ENCODE measurements around the gene GPR160. TPM values are rescaled to one million over a fixed set of nuclear protein-coding genes. Genes with fewer than 3 reads are reported as not detected.

The GPR160 gene
- total and polyA plus RNA-seq, 9 of the 15 experiments (the other 6 are each of a cell fraction or from before 2014, with no cell fraction given): 1.3 to 10.5 (median 8.3) TPM

- TF ChIP-seq PHF20 (IDR thresholded peaks at IDR 0.05; ENCODE audit: partially characterized antibody): peak; percentile 43
- no peak for TF ChIP-seq CBFA2T3 (IDR thresholded peaks at IDR 0.05)
- TF ChIP-seq ZNF668 (CRISPR knock-in tag; IDR thresholded peaks at IDR 0.05): no peak
- no peak for TF ChIP-seq ZNF561 (CRISPR knock-in tag; conservative IDR thresholded peaks at IDR 0.05)
- TF ChIP-seq NFXL1 (CRISPR knock-in tag; IDR thresholded peaks at IDR 0.05): no peak
- TF ChIP-seq, protein P1, sequence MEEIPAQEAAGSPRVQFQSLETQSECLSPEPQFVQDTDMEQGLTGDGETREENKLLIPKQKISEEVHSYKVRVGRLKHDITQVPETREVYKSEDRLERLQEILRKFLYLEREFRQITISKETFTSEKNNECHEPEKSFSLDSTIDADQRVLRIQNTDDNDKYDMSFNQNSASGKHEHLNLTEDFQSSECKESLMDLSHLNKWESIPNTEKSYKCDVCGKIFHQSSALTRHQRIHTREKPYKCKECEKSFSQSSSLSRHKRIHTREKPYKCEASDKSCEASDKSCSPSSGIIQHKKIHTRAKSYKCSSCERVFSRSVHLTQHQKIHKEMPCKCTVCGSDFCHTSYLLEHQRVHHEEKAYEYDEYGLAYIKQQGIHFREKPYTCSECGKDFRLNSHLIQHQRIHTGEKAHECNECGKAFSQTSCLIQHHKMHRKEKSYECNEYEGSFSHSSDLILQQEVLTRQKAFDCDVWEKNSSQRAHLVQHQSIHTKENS (CRISPR knock-in tag; IDR thresholded peaks at IDR 0.05): no peak
- TF ChIP-seq RUNX1 (IDR thresholded peaks at IDR 0.05; ENCODE audit: low read depth): no peak
- TF ChIP-seq JUND (IDR thresholded peaks at IDR 0.05; ENCODE audit: borderline replicate concordance, low read depth, low read length): 0 out of 2 replicates have a peak, but pooled peaks have one; percentile 21
- TF ChIP-seq JUND (tag; IDR thresholded peaks at IDR 0.05; ENCODE audit: borderline replicate concordance, low read depth, low read length): no peak
- TF ChIP-seq ZNF76 (CRISPR knock-in tag; IDR thresholded peaks at IDR 0.05; ENCODE audit: borderline replicate concordance): no peak
- TF ChIP-seq HBP1 (CRISPR knock-in tag; IDR thresholded peaks at IDR 0.05): no peak
- TF ChIP-seq BCOR (IDR thresholded peaks at IDR 0.05): peak; percentile 31; the same call in 1 of the 2 replicates
- peak; percentile 28; the same call in 1 of the 2 replicates for TF ChIP-seq PKNOX1 (IDR thresholded peaks at IDR 0.05)
- no peak for TF ChIP-seq MCM7 (IDR thresholded peaks at IDR 0.05)
- no peak for TF ChIP-seq GABPA (tag; conservative IDR thresholded peaks at IDR 0.05; ENCODE audit: low read depth)
- TF ChIP-seq JUNB (CRISPR knock-in tag; conservative IDR thresholded peaks at IDR 0.05): no peak
- TF ChIP-seq, protein P2, sequence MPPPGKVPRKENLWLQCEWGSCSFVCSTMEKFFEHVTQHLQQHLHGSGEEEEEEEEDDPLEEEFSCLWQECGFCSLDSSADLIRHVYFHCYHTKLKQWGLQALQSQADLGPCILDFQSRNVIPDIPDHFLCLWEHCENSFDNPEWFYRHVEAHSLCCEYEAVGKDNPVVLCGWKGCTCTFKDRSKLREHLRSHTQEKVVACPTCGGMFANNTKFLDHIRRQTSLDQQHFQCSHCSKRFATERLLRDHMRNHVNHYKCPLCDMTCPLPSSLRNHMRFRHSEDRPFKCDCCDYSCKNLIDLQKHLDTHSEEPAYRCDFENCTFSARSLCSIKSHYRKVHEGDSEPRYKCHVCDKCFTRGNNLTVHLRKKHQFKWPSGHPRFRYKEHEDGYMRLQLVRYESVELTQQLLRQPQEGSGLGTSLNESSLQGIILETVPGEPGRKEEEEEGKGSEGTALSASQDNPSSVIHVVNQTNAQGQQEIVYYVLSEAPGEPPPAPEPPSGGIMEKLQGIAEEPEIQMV (tag; conservative IDR thresholded peaks at IDR 0.05; ENCODE audit: low read depth): no peak
- peak; percentile 81 for TF ChIP-seq POLR2G (IDR thresholded peaks at IDR 0.05; ENCODE audit: low read depth, low read length)
- TF ChIP-seq, protein P3, sequence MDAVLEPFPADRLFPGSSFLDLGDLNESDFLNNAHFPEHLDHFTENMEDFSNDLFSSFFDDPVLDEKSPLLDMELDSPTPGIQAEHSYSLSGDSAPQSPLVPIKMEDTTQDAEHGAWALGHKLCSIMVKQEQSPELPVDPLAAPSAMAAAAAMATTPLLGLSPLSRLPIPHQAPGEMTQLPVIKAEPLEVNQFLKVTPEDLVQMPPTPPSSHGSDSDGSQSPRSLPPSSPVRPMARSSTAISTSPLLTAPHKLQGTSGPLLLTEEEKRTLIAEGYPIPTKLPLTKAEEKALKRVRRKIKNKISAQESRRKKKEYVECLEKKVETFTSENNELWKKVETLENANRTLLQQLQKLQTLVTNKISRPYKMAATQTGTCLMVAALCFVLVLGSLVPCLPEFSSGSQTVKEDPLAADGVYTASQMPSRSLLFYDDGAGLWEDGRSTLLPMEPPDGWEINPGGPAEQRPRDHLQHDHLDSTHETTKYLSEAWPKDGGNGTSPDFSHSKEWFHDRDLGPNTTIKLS (IDR thresholded peaks at IDR 0.05; ENCODE audit: borderline replicate concordance, low read depth): no peak
- 0 out of 2 replicates have a peak, but pooled peaks have one; percentile 64 for TF ChIP-seq GATAD2B (IDR thresholded peaks at IDR 0.05; ENCODE audit: borderline replicate concordance)
- peak; percentile 75 for TF ChIP-seq RBFOX2 (IDR thresholded peaks at IDR 0.05; ENCODE audit: low read depth, low read length)
- TF ChIP-seq ZBED1 (IDR thresholded peaks at IDR 0.05): no peak
- TF ChIP-seq MCM5 (IDR thresholded peaks at IDR 0.05; ENCODE audit: low read depth): no peak
Observed at GRCh38 chr3:170037463-170038433, at the start of gene GPR160 (continued).

All from K562 (cell line).